ENCODE results near the gene CROCC2. TPM values are rescaled to one million over a fixed set of nuclear protein-coding genes. Genes with fewer than 3 reads are reported as not detected.

The CROCC2 gene
- total RNA-seq, 1 donor from 2014 or later = not detected

DNA sequence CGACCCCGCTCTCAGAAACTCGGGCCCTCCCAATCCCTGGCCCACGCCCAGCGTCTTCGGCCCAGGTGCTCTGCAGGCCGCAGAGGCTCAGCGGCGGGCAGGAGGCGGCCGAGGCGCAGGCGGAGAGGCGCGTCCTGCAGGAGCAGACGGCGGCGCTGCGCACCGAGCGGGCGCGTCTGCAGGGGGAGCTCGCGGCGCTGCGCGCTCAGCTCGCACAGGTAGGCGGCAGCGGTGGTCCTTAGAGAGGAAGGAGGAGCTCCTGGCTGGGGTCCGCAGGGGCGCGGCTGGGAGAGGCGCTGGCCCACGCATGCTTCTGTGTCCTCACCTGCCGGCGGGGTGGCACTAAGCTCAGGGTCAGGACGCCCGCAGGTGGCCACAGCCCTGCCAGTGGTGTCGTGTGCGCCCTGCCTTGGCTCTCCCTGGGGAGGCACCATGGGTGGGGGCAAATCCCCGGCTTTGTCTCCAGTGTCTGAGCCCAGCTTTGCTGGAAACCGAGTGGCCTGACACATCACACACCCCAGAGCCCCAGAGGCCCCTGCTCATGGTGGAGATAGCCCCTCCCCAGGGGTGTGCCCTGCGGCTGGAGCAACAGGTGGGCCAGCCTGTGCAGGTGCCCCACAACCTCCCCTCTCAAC lies 77.3 kb downstream of the CROCC2 start:
- DNase-seq (ENCODE audit: extremely low read depth, low read depth, low spot score) = no peak

DNA sequence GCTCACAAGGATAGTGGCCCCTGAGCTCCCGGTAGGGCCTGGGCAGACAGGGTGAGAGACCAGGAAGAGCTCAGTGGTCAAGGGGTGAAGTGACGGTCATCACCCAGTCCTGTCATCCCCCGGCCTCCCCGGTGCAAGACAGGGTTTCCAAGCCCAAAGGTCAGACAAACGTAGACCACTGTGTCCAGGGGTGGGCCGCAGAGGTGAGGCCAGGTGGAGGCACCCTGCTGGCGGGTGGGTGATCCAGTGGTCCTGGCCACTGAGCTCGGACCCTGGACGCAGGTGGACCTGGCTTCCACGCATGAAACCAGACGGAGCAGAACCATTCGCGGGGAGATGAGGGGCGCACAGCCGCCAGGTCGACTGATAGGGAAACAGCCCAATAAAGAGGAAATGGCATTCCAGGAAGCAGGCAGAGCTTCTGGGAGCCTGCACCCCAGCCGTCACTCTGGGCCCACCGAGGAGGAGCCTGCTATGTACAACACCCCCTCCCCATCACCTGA lies 77.9 kb downstream of the CROCC2 start:
- DNase-seq (ENCODE audit: extremely low read depth, low read depth, low spot score) = no peak

DNA sequence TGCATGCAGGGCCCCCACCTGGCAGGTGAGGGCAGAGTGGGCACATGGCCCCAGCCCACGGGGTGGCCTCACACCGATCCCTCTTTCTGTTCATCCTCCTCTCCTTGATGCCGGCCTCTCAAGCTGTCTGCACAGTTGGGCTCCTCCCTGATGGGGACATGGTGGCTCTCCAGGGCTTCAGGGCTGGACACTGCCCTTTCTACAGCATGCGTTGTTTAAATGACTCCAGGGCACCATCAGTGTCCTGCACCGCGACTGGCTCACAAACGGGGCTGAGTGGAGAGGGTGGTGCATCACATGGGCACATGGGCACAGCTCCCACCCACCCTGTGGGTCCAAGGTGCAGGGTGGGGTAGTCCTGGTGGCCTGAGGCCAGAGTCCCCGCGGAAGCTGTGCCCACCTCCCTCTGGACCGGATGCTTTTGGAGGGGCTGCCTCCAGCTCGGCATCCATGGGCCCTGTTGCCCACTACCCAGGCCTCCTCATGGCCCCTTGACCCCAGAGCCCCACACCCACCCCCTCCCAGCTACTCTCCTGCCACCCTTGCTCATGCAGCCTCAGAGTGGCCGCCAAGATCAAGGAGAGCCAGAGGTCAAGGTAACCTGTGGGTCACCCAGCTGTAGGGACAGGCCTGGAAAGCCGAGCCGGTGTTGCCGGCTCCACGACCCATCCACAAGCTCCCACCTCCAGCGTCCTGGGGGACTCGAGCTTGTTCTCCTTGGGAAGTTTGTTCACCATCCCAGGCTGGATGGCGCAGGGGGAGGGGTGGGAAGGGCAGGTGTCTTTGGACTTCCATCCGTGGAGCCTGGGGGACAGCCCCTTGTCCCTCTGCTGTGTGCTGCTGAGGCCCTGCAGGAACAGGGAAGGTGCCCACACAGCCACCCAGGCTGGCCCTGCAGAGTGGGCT lies 80.0 kb downstream of the CROCC2 start:
- DNase-seq (ENCODE audit: extremely low read depth, low read depth, low spot score) = no peak

DNA sequence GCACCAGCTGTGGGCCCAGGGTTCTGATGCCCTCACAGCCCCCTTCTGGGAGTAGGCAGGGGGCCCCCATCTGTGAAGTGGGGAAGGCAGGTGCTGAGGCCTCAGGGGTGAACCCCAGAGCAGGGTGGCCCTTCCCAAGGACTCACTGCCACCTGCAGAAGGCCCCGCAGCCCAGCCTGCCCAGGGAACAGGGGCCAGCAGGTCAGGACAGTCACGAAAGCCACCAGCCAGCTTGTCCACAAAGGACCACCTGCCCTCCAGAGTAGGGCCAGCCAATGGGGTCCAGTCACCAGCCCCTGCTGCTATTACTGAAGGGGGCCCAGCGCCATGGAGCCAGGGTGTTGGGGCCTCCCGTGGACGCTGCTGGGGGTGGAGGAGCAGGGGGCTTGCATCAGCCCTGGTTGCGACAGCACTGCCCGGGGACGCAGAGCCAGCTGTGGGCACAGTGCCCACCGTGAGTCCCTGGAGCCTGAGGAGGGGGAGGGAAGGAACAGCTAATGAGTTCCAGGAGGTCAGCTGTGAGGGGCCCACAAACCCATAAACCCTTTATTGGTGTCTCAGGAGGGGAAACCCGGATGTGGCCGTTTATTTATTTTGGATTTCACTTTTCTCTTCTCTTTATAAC lies 80.8 kb downstream of the CROCC2 start:
- DNase-seq (ENCODE audit: extremely low read depth, low read depth, low spot score) = no peak

DNA sequence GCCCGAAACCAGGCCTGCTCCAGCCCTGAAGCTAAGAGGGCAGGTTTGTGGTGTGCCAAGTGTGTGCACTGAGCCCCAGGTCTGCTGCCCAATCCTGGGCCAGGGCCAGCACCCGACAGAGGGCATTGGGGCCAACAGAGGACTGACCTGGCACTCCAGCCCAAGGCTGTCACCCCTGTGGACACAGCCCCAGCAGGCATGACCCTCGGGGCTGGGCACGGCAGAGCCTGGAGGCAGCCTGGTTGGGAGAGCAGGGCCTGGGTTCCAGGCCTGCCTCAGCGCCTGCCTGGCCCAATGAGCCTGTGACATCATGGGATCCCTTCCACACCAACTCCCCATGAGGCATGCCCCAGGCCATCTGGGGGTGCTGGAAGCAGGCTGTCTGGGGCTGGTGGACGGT lies 81.5 kb downstream of the CROCC2 start:
- no peak for DNase-seq (ENCODE audit: extremely low read depth, low read depth, low spot score)

DNA sequence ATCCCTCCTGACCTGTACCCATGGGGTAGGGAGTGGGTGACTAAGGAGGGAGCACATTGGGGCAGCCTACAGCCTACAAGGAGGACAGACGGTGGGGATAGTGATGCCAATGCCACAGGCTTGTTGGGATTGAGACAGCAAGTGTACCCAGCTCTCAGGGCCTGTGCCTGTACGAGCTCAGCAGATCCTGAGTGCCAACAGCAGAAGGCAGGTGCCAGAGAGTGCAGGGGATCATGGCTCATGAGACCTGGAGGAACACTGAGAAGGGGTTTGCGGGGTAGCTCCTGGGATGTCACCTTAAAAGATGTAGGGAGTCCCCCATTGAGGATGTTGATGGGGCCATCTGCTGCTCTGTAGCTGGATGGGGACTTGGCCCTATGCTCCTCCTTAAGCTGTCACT lies 82.0 kb downstream of the CROCC2 start:
- no peak for DNase-seq (ENCODE audit: extremely low read depth, low read depth, low spot score)

DNA sequence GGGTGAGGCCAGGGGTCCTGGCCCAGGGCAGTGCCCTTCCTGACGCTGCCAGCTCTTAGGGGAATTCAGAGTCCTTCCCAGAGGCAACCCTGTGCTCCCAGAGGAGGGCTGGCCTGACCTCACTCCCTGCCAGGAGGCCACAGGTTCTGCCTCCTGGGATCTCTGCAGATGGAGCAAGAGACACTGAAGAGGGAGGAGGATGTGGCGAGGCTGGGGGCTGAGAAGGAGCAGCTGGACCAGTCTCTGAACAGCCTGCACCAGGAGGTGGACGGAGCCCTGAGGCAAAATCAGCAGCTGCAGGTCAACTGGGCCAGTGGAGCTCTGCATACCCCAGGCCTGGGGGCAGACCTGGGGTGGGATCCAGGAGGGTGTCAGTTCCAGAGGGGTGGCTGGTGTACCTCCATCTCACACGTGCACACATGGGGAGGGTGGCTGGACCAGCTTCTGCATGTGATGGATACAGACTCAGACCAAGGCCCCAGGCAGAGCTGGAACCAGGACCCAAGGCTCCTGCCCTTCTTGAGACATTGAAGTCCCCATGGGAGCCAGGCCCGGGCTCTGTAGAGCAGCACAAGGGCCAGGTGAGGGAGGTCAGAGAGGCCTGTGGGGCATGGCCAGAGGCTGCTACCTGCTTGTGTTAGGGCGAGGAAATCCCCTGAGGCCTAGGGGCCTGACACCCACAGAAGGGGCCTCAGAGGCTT lies 82.6 kb downstream of the CROCC2 start:
- no peak for DNase-seq (ENCODE audit: extremely low read depth, low read depth, low spot score)

DNA sequence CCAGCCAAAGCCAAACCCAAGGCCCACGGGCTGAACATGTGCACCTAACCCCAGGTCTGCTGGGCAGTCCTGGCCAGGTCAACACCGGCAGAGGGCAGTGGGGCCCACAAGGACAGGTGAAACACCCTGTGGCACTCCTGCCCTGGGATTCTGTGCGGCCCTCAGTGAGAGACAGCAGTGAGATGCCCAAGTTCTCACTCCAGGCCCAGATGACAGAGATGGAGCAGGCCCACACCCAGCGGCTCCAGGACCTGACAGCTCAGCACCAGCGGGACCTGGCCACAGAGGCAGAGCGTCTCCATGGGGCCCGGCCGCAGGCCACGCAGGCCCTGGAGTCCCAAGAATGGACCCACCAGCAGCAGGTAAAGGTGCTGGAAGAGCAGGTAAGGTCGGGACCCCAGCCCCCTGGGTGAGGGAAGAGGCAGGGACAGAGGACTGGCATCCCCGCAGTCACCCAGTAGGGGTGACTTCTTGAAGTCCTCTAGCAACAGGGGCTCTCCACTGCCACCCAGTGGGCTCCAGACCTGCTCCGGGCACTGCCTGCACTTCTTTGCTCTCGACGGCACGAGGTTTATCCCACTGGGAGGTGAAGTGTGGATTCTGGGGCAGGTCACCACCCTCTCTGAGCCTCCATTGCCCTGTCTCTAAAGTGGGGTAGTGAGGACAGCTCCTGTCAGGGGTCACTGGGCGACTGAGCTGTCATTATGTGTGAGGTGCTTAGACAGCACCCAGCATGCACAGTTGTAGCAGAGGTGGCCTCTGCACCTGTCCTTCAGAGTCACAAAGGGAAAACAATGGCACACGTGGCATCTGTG lies 83.5 kb downstream of the CROCC2 start:
- DNase-seq (ENCODE audit: extremely low read depth, low read depth, low spot score) = no peak

DNA sequence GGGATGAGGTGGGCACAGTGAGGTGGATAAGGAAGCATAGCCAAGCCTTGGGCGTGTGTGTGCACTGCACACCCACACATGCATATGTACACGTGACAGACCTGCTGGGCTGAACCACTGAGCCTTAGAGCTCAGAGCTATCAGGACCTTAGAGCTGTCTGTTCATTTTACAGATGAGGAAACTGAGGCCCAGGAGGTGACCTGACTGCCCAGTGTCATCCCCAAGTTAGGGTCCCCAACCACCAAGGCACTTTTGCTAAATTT lies 84.1 kb downstream of the CROCC2 start:
- no peak for DNase-seq (ENCODE audit: extremely low read depth, low read depth, low spot score)

DNA sequence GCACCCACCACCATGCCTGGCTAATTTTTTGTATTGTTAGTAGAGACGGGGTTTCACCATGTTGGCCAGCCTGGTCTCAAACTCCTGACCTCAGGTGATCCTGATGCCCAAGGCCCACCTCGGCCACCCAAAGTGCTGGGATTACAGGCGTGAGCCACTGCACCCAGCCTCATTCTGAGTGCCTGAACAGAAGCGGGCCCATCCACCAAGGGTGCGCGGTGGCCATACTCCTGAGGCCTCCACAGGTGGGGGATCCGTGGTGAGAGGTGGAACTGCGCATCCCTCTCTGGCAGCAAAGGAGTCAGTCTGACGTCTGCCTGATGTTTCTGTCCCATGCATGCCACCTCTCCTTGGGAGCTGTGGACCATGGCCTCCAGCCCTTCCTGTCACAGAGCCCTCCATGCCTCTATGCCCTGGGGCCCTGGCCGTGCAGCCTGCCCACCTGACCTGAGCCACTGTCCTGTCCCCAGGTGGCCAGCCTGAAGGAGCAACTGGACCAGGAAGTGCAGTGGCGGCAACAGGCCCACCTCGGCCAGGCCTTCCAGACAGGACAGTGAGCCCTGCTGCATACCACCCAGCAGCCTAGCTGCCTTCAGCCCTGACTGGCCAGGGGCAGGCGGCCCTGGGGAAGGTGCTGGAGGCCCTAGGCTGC lies 84.7 kb downstream of the CROCC2 start:
- no peak for DNase-seq (ENCODE audit: extremely low read depth, low read depth, low spot score)

DNA sequence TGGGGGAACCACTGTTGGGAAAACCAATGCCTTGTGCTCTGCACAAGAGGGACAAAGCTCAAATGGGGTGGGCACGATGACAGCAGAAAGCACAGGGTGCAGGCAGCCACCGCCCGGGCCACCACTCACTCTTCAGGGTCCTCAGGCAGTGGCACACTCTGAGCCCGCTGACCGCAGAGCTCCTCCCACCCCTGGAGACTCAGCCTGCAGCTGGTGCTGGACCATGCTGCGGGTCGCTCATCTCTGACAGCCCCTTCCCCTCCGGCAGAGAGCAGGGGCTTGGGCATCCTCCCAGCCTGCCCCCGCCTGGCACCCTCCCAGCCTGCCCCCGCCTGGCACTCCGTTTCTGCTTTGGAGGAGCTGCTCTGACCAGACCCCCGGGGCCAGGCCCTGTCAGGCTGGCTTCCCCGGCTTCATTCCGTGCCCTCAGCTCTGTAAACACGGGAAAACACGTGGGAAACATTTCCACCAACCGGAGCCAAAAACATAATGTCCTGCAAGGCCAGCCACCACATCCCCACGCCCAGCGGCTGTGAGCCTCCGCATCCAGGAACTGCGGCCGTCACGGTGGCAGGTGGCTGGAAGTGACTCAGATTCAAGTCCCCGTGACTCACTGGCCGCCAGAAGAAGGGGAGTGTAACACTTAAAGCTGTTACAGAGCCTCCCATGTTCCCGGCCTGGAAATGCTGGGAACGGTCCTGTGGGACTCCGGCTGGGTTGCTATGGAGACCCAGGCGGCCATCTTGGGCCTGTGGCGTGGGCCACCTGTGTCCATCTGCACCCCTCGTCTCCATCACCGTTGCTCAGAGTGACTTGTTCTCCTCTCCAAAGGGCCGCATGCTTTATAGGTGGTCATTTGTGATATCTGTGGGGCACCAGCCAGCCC lies 85.5 kb downstream of the CROCC2 start:
- DNase-seq (ENCODE audit: extremely low read depth, low read depth, low spot score) = peak; percentile 82

DNA sequence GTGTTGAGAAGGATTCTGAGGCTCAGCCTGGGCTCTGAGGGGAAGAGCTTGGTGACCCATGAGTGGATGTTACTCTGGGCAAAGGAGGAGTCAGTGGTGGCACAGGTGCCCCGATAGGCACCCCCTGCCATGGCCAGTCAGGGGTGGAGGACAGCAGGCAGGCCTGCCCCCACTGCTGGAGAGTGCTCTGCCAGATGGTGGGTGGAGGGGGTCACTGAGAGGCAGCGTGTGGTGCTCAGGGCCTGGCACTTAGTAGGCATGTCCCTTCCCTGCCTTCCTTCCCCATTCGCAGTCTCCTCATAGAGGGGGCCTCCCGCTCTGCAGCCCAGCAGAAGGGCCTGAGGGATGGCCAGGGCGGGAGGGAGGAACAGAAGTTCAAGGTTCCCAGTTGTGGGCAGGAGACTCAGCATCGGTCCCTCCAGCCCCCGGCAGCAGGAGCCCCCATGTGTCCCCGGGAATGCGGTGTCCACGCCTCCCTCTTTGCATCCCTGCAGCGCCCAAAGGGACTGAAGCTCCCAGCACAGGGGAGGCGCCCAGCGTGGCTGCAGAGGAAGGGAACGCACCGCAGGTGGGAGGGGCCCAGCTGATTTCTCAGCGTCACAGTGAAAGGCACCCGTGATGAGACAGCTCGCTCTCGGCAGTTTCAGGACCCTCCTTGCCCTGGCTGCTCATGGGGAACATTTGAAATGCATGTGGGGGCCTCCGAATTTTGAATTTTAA lies 86.6 kb downstream of the CROCC2 start:
- DNase-seq (ENCODE audit: extremely low read depth, low read depth, low spot score) = no peak

DNA sequence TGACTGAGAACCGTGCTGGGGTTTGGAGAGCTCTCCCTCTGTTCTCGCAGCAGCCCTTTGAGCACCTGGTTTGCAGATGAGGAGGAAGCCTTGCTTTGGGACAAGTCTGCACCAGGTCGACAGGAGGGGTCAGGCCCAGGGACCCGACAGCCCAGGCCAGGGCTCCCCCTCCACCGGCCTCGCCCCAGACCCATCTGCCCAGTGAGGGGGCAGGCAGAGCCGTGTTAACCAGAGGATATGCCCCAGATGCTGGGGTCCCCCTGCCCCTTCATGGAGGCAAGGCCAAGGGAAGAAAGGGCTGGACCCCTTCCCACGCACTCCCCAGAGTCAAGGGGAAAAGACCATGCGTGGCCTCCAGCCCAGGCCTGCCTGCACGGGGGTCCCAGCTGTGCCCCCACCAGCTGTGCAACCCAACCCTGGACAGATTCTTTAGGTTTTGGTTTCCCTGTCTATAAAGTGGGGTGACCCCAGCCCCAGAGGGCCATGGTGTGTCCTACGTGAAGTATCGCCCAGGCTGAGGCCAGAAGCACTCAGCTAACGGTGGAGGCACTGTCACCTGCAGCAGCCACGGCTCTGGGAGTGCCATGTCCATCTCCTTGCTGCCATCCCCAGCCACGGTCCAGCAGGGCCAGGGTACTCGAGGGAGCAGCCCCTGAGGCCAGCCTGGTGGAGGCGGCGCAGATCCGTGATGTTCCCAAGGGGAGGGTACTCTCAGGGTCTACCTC lies 87.5 kb downstream of the CROCC2 start:
- no peak for DNase-seq (ENCODE audit: extremely low read depth, low read depth, low spot score)

DNA sequence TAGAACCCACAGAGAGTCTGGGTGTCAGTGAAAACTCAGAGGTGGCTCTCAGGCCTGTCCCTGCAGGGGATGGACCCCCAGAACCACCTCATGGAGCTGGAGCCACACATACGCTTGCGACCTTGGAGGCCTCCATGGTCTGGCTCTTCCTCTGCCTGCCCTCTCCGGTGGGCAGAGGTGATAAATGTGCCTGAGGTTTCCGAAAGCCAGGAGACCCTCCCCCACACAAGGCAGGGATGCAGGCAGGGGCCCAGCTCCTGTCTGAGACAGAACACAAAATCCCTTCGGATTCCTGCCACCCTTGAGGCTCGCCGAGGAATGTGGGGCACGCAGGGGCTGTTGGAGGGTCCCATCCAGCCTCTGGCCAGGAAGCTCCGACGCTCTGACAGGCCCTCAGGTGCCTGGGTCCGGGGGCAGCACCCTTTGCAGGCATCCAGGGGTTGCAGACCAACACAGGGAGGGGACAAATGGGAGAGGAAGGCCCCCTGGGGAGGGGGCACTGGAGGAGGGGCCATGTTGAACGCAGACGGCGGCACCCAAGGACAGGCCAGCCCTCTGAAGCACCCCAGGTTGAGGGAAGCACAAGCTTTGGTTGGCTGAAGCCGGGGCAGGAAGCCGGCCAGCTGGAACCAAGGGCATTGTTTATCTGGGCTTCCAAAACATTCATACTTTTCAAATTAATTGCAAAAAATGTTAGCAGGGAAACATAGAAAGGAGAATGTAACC lies 88.2 kb downstream of the CROCC2 start:
- no peak for DNase-seq (ENCODE audit: extremely low read depth, low read depth, low spot score)

DNA sequence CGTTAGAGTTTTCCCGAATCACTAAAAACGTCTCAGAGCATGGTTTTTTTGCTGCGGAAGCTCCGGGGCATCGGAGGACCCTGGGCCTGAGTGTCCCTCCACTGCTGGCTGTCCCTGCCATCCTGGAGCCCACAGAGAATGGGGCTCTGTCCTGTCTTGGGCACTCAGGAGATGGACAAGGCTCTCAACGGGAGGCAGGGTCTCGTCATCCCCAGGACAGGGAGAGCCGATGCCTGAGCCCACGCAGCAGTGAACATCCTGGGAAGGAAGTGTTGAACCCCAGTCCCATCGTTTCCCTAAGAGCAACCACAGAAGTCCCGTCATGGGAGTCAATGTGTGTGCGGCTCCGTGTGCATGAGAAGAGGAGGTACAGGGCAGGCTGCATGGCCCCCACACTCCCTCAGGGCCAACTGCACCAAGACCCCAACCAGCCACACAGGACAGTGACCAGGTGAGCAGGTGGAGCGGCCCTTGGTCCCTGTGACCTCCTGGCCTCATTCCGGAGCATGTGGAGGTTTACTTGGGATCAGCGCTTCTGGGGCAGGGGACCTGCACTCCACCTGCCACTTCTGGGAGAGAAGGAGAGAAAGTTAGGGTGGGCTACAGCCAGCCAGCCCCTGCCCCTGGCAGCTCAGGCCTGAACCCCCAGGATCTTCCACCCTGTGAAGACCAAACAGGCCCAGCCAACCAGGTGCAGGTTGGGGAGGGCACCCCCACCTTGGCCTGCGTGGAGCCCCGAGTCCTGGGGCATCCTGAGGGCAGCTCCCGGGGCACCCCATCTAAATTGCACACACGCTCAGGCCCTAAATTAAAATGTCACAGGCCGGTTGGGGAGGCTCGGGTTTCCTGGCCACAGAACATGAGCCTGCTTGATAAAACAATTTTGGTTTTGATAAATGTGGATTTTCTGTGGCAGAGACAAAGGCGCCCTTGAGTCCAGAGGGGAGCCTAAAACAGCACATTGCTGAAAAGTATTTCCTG lies 89.2 kb downstream of the CROCC2 start:
- no peak for DNase-seq (ENCODE audit: extremely low read depth, low read depth, low spot score)
